Psoas muscle (tissue), 8 donors: ENCODE results near the gene LRP2BP. TPM values are rescaled to one million over a fixed set of nuclear protein-coding genes. Genes with fewer than 3 reads are reported as not detected.

Experiments used
- ATAC-seq, 4 donors: fragments of 200-7000 bp; cut with Tn5 transposase; one replicate each; pipeline ENCODE4 v1.9.1; 2020; ENCODE audit warnings: moderate library complexity in 3 of 4, mild to moderate bottlenecking in 2 of 4
- DNase-seq, 2 donors: peaks; one replicate each; pipeline ENCODE4 v3.0.0-alpha.2; 2020
- H3K27ac ChIP-seq: fragments of 200-600 bp; one replicate; pipeline ENCODE4 v1.8.0; 2022
- H3K27me3 ChIP-seq, 3 donors: fragments of 200-600 bp in 1 of 3; one replicate each; pipeline versions ENCODE4 v1.6.1 to v1.8.0; 2013 to 2022; ENCODE audit warnings: low read length in 2 of 3, mild to moderate bottlenecking in 2 of 3, moderate library complexity in 1 of 3; ENCODE audit not compliant: insufficient read depth in 3 of 3
- H3K36me3 ChIP-seq, 2 donors: fragments of 200-600 bp in 1 of 2; one replicate each; pipeline versions ENCODE4 v1.6.1 to v1.8.0; 2013 to 2022; ENCODE audit warnings: low read depth in 1 of 2, mild to moderate bottlenecking in 1 of 2, moderate library complexity in 1 of 2; ENCODE audit not compliant: insufficient read depth in 1 of 2
- H3K4me1 ChIP-seq: fragments of 200-600 bp; one replicate; pipeline ENCODE4 v1.8.0; 2022
- H3K4me3 ChIP-seq: fragments of 200-600 bp; one replicate; pipeline ENCODE4 v1.8.0; 2022; ENCODE audit warnings: mild to moderate bottlenecking
- H3K9me3 ChIP-seq: fragments of 200-600 bp; one replicate; pipeline ENCODE4 v1.8.0; 2022
- CTCF ChIP-seq: fragments of 200-600 bp; IDR thresholded peaks from one replicate; pipeline ENCODE4 v1.8.0; 2022; ENCODE audit warnings: antibody characterized with exemption
- WGBS, 3 donors: extraction: QIAGEN DNeasy Blood & Tissue Kit; methylation state at CpG; one replicate each; pipeline versions ENCODE4 v1.1.6 to v1.1.7; 2013; 5-methylcytosine and 5-hydroxymethylcytosine counted together
- intact Hi-C, 2 donors: fragments of 100-400 bp; cut with DNase I; formaldehyde crosslinking; loops; one replicate each; pipeline versions ENCODE4 v1.11.0 to v1.14.2; 2022
- polyA plus RNA-seq, 3 donors: library from polyadenylated mRNA; stranded (reverse); fragments of 200-250 nt; gene quantifications; one replicate each; pipeline ENCODE4 v1.2.3, GENCODE V29; 2013
- total RNA-seq, 4 donors: library from RNA; stranded (reverse); fragmentation: NEBNext Ultra II Directional in 2 of 4; extraction: Animal tissue kit (Norgen Biotek cat#: 25700) in 2 of 4; gene quantifications; one replicate each; pipeline versions ENCODE4 v1.2.1 to v1.2.4, GENCODE V29; 2021 to 2023
- donor health status: healthy with polysubstance abuse.
- donor health status: DM: no; HTN: no; CAD: no; lungs with moderate emphysema.
- donor health status: Bipolar disorder and iron deficiency.
- donor health status: healthy.
- donor health status: DM: yes; HTN: yes; CAD: no.
- donor health status: DM: no; HTN: no; CAD: no.
- donor health status: DM: no; HTN: no; CAD: no.
- donor health status: DM: yes; HTN: yes; CAD: no.

The LRP2BP gene
- total and polyA plus RNA-seq, 7 donors = 0.48 to 3.0 (median 0.93) TPM

GRCh38 chr4:185394568-185395237 lies 1.0 kb downstream of the LRP2BP start:
- intact Hi-C loops = loop anchor here (5.0 to 10.0 kb wide), 5 partner anchors 190 to 740 kb away; partner anchors contain the start of genes CFAP97 (in 1 of the 2), SLC25A4 (in 1 of the 2) and SNX25 (in 1 of the 2)
- no peak for TF ChIP-seq CTCF
- H3K9me3 ChIP-seq = no peaks in the 10 kb centered on the region
- H3K4me3 ChIP-seq = peak overlapping the region; percentile 84
- WGBS, 3 donors = 29 to 46% (median 31%) methylated on average over 12 of the region's 12 CpGs
- ATAC-seq (no peak), DNase-seq (no peak)
- H3K27ac ChIP-seq = peak overlapping the region; percentile 100
- H3K4me1 ChIP-seq = peaks cover 15% of the 10 kb centered on the region
- peaks cover 0 to 17% of the 10 kb centered on the region in 2 donors for H3K36me3 ChIP-seq
- H3K27me3 ChIP-seq = no peaks in the 10 kb centered on the region

GRCh38 chr4:185392156-185392555 lies 3.6 kb downstream of the LRP2BP start:
- no peaks in the 10 kb centered on the region for H3K9me3 ChIP-seq
- H3K27ac ChIP-seq = no peak overlapping the region
- H3K4me1 ChIP-seq = no peaks in the 10 kb centered on the region
- intact Hi-C loops = loop anchor here (10.0 kb wide), 3 partner anchors 187 to 737 kb away; partner anchors contain the start of genes CFAP97 (in 1 of the 2) and SNX25 (in 1 of the 2)
- ATAC-seq (no peak), DNase-seq (no peak)
- no peaks in the 10 kb centered on the region for H3K36me3 ChIP-seq
- H3K27me3 ChIP-seq = no peaks in the 10 kb centered on the region
- 91 to 98% (median 96%) methylated on average over 1 of the region's 1 CpG for WGBS, 3 donors
- no peak for TF ChIP-seq CTCF
- H3K4me3 ChIP-seq = no peak overlapping the region

GRCh38 chr4:185390941-185391340 lies 4.8 kb downstream of the LRP2BP start:
- H3K27ac ChIP-seq = no peak overlapping the region
- no peaks in the 10 kb centered on the region for H3K36me3 ChIP-seq
- H3K4me3 ChIP-seq = no peak overlapping the region
- no peak for TF ChIP-seq CTCF
- intact Hi-C loops = loop anchor here (10.0 kb wide), 3 partner anchors 186 to 736 kb away; partner anchors contain the start of genes CFAP97 (in 1 of the 2) and SNX25 (in 1 of the 2)
- WGBS, 3 donors = 92 to 95% (median 92%) methylated on average over 6 of the region's 6 CpGs
- H3K4me1 ChIP-seq = no peaks in the 10 kb centered on the region
- H3K9me3 ChIP-seq = no peaks in the 10 kb centered on the region
- ATAC-seq (no peak), DNase-seq (no peak)
- no peaks in the 10 kb centered on the region for H3K27me3 ChIP-seq

- no peaks in the 10 kb centered on the region for H3K36me3 ChIP-seq
- 93 to 95% (median 94%) methylated on average over 12 of the region's 12 CpGs for WGBS, 3 donors
- H3K27me3 ChIP-seq = no peaks in the 10 kb centered on the region
- H3K4me1 ChIP-seq = no peaks in the 10 kb centered on the region
- DNase-seq (no peak), ATAC-seq (no peak)
- TF ChIP-seq CTCF = no peak
- intact Hi-C loops = no loop called here
- H3K9me3 ChIP-seq = no peaks in the 10 kb centered on the region
- H3K4me3 ChIP-seq = no peak overlapping the region
- no peak overlapping the region for H3K27ac ChIP-seq
Observed at GRCh38 chr4:185387957-185388356, 7.8 kb downstream of the LRP2BP start.
